GM19238 (cell line): ENCODE data around the gene RTN4.

Source experiments
- DNase-seq: peaks from one replicate; pipeline ENCODE4 v3.0.0; 2011; ENCODE audit warnings: low spot score; ENCODE audit not compliant: insufficient read length

Gene RTN4

DNA sequence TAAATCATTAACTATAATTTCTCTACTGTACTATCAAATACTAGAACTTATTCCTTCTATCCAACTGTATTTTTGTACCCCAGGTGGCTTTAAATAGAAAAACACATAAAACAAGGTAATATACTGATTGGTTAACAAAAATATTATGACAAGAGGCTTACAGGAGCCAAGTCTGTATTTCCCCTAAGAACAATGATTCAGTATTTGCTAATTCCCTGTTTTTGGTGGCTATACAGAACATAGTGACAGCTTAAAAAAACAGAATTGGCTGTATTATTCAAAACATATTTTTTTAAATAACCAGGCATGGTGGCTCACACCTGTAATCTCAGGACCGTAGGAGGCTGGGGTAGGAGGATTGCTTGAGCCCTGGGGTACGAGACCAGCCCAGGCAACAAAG, 16.3 kb downstream of the RTN4 start:
- DNase-seq, result no peak

DNA sequence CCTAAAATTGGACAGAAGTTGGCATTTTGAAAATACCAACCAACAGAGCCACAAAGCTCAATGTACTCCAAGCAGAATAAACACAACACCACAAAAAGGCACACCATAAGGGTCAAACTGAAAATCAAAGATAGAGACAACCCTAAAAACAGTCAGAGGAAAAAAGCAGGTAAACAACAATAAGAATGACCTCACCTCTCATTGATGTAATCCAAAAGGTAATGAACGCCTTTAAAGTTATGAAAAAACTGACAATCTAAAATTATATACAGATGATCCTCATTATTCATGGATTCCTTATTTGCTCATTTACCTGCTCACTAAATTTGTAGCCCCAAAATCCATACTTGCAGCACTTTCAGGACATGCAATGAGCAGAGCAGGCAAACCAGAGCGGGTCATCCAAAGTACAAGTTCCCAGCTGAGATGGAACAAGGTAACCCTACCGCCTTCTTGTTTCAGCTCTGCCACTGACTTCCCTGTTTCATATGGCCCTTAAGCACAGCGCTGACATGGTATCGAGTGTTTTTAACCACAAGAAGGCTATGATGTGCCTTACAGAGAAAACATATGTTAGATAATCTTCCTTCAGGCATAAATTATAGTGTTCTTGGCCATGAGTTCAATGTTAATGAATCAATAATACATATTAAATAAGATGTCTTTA, 17.0 kb downstream of the RTN4 start:
- no peak for DNase-seq

DNA sequence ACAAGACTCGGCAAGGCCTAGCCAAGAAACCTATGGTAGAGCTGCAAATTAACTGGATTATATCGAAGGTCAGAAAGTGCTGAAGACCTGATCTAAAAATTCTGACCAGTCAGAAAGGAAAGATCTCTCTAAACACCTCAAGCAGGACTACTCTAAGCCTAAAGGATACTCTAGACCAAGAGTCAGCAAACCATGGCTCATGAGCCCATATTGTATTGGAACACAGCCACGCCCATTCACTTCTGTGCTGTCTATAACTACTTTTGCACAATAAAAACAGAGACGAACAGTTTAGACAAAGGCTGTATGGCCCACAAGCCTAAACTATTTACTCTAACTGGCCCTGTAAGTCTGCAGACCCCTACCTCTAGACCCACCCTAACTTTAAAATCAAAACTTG, 18.7 kb downstream of the RTN4 start:
- no peak for DNase-seq

DNA sequence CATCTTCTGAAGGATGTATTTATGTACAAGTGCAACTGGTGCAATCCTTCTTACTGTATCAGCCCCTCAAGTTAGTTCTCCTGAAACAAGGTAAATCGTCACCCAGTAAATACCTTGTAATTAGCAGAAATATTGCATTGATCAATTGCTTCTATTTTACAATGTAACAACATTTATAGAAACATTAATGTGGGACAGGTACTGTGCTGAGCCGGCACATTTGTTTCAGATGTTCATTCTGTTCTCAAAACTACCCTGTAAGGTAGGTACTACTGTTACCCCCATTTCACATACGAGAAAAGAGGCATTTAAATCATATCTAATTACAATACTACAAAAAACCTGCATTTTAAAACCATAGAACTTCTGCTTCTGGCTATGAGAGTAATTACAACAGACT, 19.5 kb downstream of the RTN4 start:
- DNase-seq, result no peak

DNA sequence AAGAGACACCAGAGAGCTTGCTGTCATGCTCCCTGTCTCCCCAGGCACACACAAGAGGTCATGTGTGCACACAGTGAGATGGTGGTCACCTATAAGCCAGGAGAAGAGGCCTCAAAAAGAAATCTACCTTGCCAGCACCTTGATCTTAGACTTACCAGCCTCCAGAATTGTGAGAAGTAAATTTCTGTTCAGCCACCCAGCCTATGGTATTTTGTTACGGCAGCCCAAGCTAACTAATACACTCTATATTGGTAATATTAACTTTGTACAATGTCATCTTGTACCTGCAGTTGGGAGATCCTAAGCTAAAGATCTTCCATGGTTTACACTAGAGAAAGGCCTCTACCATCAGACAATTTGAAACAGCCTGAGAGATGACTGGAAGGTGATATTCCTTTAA, 21.2 kb downstream of the RTN4 start:
- DNase-seq, result no peak

DNA sequence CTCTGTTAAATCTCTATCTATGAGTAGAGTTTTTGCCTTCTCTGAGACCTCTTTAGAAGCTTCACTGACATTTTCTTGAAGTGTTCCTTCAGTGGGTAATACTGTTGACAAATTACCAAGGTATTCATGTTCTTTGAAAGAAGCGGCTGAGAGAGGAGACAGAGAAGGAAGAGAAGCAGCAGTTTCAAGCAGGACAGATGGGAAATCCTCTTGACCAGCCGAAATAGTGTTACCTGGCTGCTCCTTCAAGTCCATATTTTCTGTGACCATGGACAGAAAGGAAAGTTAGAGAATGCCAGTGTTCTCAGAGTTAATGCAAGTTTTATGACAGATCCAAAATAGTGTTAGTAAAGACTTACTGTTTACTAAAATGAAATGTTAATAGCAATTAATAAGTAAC, 23.0 kb downstream of the RTN4 start:
- DNase-seq, result no peak

DNA sequence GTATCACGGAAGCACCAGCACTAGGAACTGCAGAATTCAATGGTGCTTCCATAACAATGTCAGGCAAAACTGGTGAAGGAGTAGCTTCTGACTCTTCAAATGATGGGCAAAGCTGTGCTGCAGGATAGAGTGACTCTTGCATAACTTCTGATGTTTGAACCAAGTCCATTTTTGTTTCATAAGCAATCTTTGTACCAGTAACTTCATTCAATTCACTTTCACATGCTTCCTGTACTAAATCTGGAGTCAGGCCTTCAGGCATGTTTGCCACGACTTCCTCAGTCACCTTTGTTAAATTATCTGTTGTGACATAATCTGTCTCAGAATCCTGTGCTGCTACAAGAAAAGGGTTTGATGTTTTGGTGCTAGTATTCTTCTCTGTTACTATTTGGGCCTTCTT, 24.0 kb downstream of the RTN4 start:
- DNase-seq, result no peak

DNA sequence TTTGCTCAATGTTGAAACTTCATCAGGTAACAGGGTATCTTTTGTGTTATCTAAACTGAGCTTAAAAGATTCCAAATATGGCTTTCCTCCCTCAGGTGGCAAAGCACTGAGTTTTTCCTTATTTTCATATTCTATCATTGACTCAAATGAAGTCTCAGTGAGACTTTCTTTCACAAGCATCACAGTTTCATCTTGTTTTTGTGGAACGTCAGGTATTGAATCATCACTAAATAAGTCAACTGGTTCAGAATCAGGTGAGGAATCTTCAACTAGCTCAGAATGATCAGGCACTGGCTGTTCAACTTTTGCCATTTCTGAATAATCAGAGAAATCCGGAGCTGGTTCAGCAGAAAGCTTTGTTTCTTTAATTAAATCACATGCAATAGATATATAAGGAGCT, 24.6 kb downstream of the RTN4 start:
- DNase-seq, result no peak

DNA sequence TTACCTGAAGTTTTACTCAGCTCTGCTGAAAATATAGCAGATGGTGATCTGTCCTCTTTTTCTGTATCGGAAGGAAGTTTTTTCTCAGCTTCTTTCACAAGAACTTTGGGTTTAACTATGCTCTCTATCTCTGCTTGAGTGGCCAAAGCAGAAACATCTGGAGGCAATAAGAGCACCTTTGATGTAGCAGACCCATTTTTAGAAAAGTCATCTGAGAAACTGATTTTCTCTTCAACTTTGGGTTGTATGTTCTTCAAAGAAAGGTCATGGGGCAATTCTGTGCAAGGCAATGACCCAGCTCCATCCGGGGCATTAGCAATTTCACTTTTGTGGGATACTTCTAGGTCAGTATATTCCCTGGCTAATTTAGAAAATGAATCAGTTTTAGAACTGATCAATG, 25.2 kb downstream of the RTN4 start:
- no peak for DNase-seq

DNA sequence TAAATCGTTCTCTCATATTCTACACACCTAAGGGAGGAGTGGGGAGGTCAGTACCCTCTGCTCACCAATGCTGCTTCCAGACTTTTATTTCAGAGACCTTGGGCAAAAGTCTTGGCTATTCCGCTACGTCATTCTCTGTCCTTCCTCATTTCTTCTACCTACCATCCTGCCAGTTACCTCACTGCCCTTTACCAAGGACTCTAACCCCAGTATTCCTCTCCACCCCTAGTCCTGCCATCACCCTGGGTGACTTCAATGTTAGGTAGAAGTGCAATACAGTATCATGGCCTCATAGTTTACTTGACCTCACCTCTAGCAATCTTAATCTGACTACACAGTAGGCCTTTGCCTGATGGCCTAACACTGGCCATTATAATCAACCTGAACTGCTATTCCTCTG, 27.8 kb downstream of the RTN4 start:
- DNase-seq, result no peak

DNA sequence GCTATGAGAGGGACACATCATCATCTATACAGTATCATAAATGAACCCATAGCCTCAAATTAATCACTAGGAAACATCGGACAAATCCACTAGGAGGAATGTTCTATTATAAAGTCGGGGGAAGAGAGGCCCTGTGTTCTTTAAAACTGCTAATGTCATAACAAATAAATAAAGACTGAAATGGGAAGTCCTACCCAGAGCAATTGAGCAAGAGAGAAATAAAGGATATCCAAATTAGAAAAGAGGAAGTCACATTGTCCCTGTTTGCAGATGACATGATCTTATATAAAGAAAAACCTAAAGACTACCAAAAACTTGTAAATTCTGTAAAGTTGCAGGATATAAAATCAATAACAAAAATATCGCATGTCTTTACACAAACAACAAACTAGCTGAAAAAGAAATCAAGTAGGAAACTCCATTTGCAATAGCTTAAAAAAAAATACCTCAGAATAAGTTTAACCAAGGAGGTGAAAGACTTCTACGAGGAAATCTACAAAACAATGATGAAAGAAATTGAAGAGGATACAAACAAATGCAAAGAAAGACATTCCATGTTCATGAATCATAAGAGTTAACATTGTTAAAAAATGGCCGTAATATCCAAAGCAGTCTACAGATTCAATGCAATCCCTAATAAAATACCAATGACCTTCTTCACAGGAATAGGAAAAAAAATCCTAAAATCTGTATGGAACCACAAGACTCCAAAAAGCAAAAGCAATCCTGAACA, 30.6 kb downstream of the RTN4 start:
- DNase-seq, result no peak

DNA sequence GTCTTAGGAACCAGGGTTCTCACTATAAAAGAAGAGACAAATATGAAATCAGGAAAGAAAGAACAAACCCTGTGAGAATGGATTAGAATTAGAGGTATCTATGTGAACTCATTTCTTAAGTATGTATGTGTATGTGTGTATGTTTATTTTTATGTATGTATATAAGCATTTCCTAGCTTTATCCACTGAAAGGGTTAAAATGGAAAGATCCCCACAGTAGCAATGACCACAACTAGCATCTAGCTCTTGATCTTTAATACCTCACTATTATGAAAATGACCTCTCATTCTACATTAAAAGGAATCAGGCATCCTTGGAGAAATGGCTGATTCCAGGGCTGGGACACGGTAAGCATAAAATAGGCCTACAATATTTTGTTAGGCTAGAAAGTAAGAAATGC, 31.6 kb downstream of the RTN4 start:
- DNase-seq, result no peak

DNA sequence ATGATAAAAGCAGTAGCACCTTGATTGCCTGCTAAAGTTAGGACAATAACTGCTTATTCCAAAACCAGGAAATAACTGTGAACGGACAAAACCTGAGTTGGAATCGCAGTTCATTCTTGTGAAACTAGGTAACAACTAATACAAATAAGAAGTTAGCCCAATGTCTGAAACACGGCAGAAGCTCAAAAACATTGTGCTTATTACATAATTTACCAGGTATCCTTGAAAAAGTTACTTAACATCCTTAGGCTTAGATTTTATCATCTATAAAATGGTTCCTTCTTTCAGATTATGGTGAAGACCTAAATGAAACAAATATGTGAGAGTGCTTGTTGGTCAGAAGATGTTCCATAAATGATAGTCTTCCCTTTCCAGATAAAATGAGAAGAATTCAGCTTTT, 32.4 kb downstream of the RTN4 start:
- no peak for DNase-seq

DNA sequence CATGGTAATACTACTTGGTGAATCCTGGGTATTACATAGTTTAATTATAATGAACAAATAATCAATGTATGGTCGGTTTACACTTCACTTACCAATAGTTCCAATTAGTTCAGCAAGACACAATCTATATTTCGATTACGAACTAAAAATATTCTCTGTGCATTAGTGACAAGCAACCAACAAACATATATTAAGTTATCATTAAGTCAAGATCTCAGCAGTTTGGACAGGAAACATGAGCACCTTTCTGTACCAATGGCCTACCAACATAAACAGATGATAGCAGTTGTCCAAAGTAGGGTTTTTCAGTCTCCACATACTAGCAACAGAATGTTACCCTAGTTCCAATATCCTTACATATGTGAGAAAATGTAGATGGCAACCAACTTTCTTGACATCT, 32.8 kb downstream of the RTN4 start:
- no peak for DNase-seq

DNA sequence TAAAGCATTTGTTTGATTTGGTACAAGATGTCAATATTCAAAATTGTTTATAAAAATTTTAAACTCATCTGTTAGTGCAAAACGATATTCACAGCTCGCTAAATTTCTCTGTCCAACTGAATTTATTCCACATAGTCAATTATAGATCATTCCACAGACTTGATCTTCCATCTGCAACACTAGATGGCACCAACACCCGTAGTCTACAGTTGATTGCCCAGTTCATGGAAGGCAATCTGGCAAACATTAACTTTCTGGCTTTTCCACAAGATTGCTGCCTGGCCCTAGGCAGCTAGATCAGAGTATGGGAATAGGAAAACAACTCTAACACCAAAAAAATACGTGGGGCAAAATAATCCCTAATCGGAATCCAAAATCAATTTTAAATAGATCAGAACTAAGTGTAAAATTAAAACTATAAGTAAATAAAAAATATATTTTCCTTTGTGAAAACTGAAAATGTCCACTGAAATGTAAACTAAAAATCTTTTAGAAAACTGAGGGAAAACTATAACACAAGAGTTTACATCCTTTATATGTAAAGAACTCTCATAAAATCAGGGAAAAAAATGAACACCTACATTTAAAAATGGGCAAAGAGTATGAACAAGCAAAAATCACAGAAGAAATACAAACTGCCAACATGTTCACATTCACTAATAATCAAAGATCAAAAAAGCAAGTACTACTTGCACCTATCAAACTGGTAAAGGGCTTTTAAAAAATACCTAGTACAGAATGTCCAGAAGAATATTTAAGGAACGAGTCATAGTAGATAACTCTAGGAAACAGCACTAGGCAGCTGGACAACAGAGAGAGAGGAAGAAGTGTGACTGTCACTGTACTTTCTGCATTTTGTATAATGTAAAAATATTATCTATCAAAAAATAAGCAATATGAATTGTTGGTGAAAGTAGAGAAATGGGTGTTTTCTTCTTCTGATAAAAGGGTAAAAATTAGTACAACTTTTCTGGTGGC, 35.0 kb downstream of the RTN4 start:
- no peak for DNase-seq

DNA sequence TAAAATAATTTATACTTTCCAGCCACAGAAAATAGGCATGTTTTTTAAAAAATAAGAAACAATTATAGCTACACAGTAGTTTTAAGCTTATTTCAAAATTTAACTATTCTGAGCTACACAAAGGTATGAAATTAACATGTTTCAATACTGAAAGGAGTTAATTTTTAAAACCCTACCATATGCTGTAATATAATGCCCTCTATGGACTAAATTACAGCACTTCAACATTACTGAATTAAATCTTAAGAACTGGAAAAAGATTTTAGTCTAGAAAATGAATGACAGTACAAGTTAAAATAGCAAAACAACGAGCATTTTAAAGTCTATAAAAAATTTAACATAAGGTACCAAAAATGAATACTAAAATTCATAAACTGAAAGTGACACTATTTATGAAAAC, 36.3 kb downstream of the RTN4 start:
- no peak for DNase-seq

DNA sequence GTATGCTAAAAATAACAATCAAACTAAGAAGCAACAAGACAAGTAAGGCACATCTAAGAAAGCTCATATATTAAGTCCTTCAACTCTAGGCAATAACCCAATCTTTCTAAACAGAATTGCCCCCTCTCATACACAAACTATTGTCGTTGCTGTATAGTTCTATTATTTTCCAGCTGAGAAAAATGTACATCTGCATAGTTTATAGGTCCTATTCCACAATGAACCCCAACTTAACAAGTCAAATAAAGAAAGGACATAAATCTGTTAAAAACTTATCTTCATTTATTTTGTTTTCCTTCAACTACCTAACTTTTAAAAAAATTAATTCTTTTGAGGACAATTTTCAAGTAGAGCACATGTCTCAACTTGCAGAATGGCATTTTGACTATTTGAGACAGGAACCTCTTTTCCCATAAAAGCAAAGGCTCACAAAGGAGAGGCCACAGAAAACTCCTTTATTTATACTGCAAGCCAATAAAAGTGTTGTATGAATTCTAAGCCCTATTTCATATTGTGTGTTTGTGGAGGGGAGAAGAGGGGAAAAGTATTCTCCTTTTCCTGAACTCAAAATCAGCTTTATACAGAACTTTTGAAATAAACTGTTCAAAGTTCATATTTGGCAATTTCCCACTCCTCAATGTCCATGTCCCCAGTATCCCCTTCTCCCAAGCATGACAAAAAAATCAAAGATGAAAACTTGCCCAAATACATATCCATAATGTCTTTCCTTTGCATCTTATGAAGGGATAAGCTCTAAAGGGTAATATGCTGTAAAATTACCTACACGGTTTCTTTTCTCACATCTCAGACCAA, 37.4 kb downstream of the RTN4 start:
- no peak for DNase-seq

DNA sequence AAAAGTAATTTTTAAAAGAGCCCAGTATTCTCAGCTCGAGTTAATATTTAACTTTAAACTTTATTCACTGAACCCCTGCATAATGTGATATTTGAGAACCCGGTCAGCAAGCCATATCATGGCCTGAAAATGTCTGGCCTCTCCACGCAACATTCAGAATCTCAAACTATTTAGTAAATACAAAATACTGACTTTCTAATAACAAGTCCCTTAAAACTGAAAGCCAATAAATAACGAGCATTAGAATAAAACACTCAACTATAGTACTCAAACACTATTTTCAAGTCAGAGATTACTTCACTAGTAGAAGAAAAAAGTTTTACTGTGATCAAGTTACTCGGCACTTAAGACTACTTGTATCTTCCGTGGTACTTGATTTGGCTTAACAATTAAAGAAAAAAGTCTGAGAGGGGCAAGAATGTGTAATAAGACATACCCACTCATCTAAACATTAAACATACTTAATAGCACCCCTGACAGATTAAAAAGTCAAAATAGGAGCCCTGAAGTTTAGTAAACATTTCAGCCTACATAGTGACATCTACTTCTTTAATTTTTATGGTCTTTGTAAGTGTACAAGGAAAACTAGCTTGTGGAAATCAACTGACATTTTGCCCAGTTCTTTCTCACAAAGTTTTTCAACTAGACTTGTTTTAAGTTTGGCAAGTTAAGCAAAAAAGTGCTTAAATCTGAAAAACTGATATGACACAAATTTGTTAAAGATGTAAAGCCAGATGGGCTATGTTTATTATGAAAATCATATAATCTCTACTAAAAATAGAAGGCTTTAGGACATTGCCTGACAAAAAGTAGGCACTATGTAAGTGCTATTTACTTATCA, 38.2 kb downstream of the RTN4 start:
- DNase-seq, result no peak

DNA sequence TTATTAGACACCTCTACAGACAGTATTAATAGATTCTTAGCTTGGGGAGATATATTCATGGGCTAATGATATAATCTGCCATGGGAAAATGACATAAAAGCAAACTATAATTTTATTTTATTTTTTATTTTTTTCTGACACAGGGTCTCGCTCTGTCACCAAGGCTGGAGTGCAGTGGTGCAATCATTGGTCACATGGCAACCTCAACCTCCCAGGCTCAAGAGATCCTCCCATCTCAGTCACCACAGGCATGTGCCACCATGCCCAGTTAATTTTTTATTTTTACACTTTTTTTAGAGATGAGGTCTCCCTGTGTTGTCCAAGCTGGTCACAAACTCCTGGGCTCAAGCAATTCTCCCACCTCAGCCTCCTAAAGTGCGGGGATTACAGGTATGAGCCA, 39.3 kb downstream of the RTN4 start:
- DNase-seq, result no peak

DNA sequence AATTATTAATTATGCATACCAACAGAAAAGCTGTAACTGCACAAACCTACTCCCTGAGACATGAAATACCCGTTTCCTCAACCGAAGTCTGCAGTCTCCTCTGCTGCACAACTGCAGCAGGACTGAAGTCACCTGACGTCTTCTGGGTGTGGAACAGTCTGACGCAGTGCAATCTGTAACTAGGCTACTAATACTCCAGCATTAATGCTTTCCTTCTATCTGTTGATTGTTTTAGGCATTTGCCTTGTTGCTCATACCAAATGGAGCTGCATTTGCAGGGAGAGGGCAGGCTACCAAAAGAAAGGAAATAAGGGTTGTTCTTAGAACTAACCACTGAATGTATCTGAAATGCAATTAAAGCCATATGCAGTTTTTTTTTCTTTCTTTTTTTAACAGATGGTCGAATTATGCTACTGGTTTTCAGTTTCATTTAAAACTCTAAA, 40.1 kb downstream of the RTN4 start:
- peak; percentile 26 for DNase-seq
